ENCODE results near the gene RAB8B.

Gene RAB8B

DNA sequence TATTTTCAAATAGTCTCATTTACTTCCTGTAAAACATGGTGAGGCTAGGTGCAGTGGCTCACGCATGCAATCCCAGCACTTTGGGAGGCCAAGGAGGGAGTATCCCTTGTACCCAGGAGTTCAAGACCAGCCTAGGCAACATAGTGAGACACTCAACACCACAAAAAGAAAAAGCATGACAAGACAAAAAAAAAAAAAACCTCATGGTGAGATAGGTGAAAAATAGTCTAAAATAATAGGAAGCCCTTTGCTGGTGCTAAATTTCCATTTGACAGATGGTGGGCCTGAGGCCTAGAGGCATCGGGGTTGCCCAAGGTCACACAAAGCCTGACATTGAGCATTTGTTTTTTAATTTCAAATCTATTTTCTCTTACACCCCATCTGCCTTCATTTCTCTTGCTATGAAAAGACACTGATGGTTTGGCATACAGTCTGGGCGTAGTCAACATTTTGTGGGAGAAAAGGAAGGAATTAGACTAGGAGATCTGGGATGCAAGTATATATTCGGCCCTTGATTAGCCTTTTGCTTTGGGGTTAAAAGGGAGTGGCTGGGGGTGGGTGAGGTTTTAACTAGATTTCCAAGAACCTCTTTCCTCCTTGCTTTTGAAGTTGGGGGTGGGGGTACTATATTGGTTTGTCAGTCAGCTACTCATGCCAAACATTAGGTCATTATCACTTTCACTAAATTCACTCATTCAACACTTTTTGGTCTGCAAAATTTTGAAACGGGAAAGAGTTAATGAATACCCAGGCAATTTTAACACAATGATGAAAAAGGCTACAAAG, 11.3 kb downstream of the RAB8B start:
- H3K79me1 ChIP-seq (ENCODE audit: low read depth, low read length): no peaks in the 10 kb centered on the region
- H2AFZ ChIP-seq (ENCODE audit: low read length): no peak overlapping the region
- WGBS, 2 donors (ENCODE audit: extremely low coverage in 2 of 2, insufficient read length in 2 of 2, insufficient replicate concordance in 1 of 2): no CpG with 5 or more reads among the region's 5 CpGs
- H3K14ac ChIP-seq (ENCODE audit: low read length): no peak overlapping the region
- no peak overlapping the region for H3K18ac ChIP-seq (ENCODE audit: low read length)
- H3K23ac ChIP-seq (ENCODE audit: low read depth, low read length, poor library complexity): no peak overlapping the region
- peaks cover 8 to 15% of the 10 kb centered on the region in 2 donors for H3K4me1 ChIP-seq (ENCODE audit: control insufficient read depth in 2 of 2, insufficient read depth in 1 of 2, low read depth in 1 of 2, low read length in 2 of 2)
- no peaks in the 10 kb centered on the region for H3K9me3 ChIP-seq (replicated peaks in 1 of 2; ENCODE audit: control insufficient read depth in 2 of 2, insufficient read depth in 1 of 2, low read depth in 1 of 2, low read length in 2 of 2)
- no peak overlapping the region for H2BK120ac ChIP-seq (ENCODE audit: low read depth, low read length)
- no peak for DNase-seq (ENCODE audit: low spot score)
- no peak overlapping the region for H2AK5ac ChIP-seq (ENCODE audit: low read depth, low read length)
- no peak overlapping the region for H2BK5ac ChIP-seq (ENCODE audit: low read length)
- H4K91ac ChIP-seq (ENCODE audit: low read depth, low read length, poor library complexity): no peak overlapping the region
- no peak overlapping the region for H3K4ac ChIP-seq (ENCODE audit: low read length)
- no peak overlapping the region for H3K27ac ChIP-seq (replicated peaks; ENCODE audit: low read length)
- no peaks in the 10 kb centered on the region for H3K27me3 ChIP-seq (ENCODE audit: control insufficient read depth in 3 of 3, insufficient read depth in 3 of 3, low read depth in 1 of 3, low read length in 3 of 3)
- no peak overlapping the region for H4K8ac ChIP-seq (ENCODE audit: low read depth, low read length)
- no peak overlapping the region for H2BK15ac ChIP-seq (ENCODE audit: low read length)
- H3K4me3 ChIP-seq (ENCODE audit: low read length in 2 of 2): no peak overlapping the region
- H3K9ac ChIP-seq (ENCODE audit: low read depth, low read length, poor library complexity): no peak overlapping the region
- H3K4me2 ChIP-seq (ENCODE audit: insufficient read depth, low read length, poor library complexity, severe bottlenecking): no peak overlapping the region
- no peak overlapping the region for H2BK12ac ChIP-seq (ENCODE audit: low read length)
- H3K36me3 ChIP-seq (replicated peaks in 1 of 2; ENCODE audit: control insufficient read depth in 2 of 2, insufficient read depth in 2 of 2, low read length in 2 of 2): peaks cover 2 to 13% of the 10 kb centered on the region in 2 donors

DNA sequence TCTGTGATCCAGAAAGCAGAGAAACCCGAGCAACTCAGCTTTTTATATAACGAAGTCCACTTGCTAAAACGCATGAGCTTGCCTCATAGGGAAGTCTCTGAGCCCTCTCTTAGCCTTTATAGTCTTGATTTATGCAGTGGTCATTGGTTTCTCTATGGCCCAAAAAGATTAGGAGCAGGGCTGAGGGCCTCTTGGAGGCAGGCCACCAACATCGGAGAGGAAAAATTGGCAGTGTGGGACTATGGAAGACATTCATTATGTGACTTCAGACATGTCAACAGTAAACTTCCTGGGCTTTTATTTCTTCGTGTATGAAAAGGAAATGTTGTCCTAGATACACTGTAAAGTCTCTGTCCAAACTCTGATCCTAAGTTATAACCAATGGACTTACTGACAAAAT, 13.5 kb downstream of the RAB8B start:
- no CpG with 5 or more reads among the region's 5 CpGs for WGBS, 2 donors (ENCODE audit: extremely low coverage in 2 of 2, insufficient read length in 2 of 2, insufficient replicate concordance in 1 of 2)
- H3K4me1 ChIP-seq (ENCODE audit: control insufficient read depth in 2 of 2, insufficient read depth in 1 of 2, low read depth in 1 of 2, low read length in 2 of 2): peaks cover 6 to 8% of the 10 kb centered on the region in 2 donors
- no peak overlapping the region for H2BK12ac ChIP-seq (ENCODE audit: low read length)
- no peak overlapping the region for H3K4me2 ChIP-seq (ENCODE audit: insufficient read depth, low read length, poor library complexity, severe bottlenecking)
- no peak overlapping the region for H2BK5ac ChIP-seq (ENCODE audit: low read length)
- no peak overlapping the region for H2AK5ac ChIP-seq (ENCODE audit: low read depth, low read length)
- H3K36me3 ChIP-seq (replicated peaks in 1 of 2; ENCODE audit: control insufficient read depth in 2 of 2, insufficient read depth in 2 of 2, low read length in 2 of 2): peaks cover 1 to 8% of the 10 kb centered on the region in 2 donors
- H3K4me3 ChIP-seq (ENCODE audit: low read length in 2 of 2): no peak overlapping the region
- no peak for DNase-seq (ENCODE audit: low spot score)
- no peak overlapping the region for H3K14ac ChIP-seq (ENCODE audit: low read length)
- H4K8ac ChIP-seq (ENCODE audit: low read depth, low read length): no peak overlapping the region
- peaks cover 2% of the 10 kb centered on the region for H3K79me1 ChIP-seq (ENCODE audit: low read depth, low read length)
- no peak overlapping the region for H3K27ac ChIP-seq (replicated peaks; ENCODE audit: low read length)
- no peak overlapping the region for H3K23ac ChIP-seq (ENCODE audit: low read depth, low read length, poor library complexity)
- no peak overlapping the region for H4K91ac ChIP-seq (ENCODE audit: low read depth, low read length, poor library complexity)
- H3K9me3 ChIP-seq (replicated peaks in 1 of 2; ENCODE audit: control insufficient read depth in 2 of 2, insufficient read depth in 1 of 2, low read depth in 1 of 2, low read length in 2 of 2): peaks cover 0 to 2% of the 10 kb centered on the region in 2 donors
- no peak overlapping the region for H3K18ac ChIP-seq (ENCODE audit: low read length)
- H3K27me3 ChIP-seq (ENCODE audit: control insufficient read depth in 3 of 3, insufficient read depth in 3 of 3, low read depth in 1 of 3, low read length in 3 of 3): no peaks in the 10 kb centered on the region
- H3K9ac ChIP-seq (ENCODE audit: low read depth, low read length, poor library complexity): no peak overlapping the region
- H2AFZ ChIP-seq (ENCODE audit: low read length): no peak overlapping the region
- no peak overlapping the region for H2BK15ac ChIP-seq (ENCODE audit: low read length)
- H2BK120ac ChIP-seq (ENCODE audit: low read depth, low read length): no peak overlapping the region
- no peak overlapping the region for H3K4ac ChIP-seq (ENCODE audit: low read length)

DNA sequence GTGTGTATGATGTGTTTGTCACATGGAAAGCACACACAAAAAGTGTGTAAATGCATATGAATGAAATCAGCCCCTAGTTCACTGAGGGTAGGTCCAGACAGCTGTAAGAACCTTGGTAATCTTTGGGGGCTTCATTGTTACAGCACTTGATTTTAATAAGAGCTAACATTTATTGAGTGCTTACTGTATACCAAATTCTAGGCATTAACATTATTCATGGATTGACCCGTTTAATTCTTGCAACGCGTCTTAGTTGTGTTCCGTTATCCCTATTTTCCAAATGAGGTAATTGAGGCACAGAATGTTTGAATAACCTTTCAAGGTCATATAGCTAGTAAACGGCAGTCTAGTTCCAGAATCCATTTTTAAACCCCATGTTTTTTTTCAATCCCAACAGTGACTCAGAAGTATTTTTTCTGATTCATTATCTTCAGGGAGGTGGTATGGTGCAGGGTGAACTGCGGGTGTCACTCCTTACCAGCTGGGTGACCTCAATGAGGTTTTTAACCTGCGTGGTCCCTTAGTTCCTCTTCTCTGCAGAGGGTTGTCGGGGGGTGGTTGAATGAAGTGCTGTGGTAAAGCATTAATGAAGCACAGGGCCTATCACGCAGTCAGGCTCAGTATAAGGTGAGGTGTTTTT, 14.2 kb downstream of the RAB8B start:
- Histone ChIP-seq H2BK12ac (ENCODE audit: low read length) (no peak overlapping the region), H2BK120ac (ENCODE audit: low read depth, low read length) (no peak overlapping the region), H2BK5ac (ENCODE audit: low read length) (no peak overlapping the region), H3K27ac (replicated peaks; ENCODE audit: low read length) (no peak overlapping the region), H3K9me3 (replicated peaks in 1 of 2; ENCODE audit: control insufficient read depth in 2 of 2, insufficient read depth in 1 of 2, low read depth in 1 of 2, low read length in 2 of 2) (peaks cover 0 to 2% of the 10 kb centered on the region in 2 donors), H3K79me1 (ENCODE audit: low read depth, low read length) (peaks cover 2% of the 10 kb centered on the region), H3K36me3 (replicated peaks in 1 of 2; ENCODE audit: control insufficient read depth in 2 of 2, insufficient read depth in 2 of 2, low read length in 2 of 2) (peaks cover 1 to 5% of the 10 kb centered on the region in 2 donors), H3K4ac (ENCODE audit: low read length) (no peak overlapping the region), H3K9ac (ENCODE audit: low read depth, low read length, poor library complexity) (no peak overlapping the region), H2AFZ (ENCODE audit: low read length) (no peak overlapping the region), H3K14ac (ENCODE audit: low read length) (no peak overlapping the region), H3K23ac (ENCODE audit: low read depth, low read length, poor library complexity) (no peak overlapping the region), H2AK5ac (ENCODE audit: low read depth, low read length) (no peak overlapping the region), H4K8ac (ENCODE audit: low read depth, low read length) (no peak overlapping the region), H3K4me1 (ENCODE audit: control insufficient read depth in 2 of 2, insufficient read depth in 1 of 2, low read depth in 1 of 2, low read length in 2 of 2) (peaks cover 2 to 4% of the 10 kb centered on the region in 2 donors), H3K18ac (ENCODE audit: low read length) (no peak overlapping the region), H2BK15ac (ENCODE audit: low read length) (no peak overlapping the region), H3K4me3 (ENCODE audit: low read length in 2 of 2) (no peak overlapping the region), H3K4me2 (ENCODE audit: insufficient read depth, low read length, poor library complexity, severe bottlenecking) (no peak overlapping the region), H3K27me3 (ENCODE audit: control insufficient read depth in 3 of 3, insufficient read depth in 3 of 3, low read depth in 1 of 3, low read length in 3 of 3) (no peaks in the 10 kb centered on the region), H4K91ac (ENCODE audit: low read depth, low read length, poor library complexity) (no peak overlapping the region)
- no CpG with 5 or more reads among the region's 9 CpGs for WGBS, 2 donors (ENCODE audit: extremely low coverage in 2 of 2, insufficient read length in 2 of 2, insufficient replicate concordance in 1 of 2)
- no peak for DNase-seq (ENCODE audit: low spot score)

DNA sequence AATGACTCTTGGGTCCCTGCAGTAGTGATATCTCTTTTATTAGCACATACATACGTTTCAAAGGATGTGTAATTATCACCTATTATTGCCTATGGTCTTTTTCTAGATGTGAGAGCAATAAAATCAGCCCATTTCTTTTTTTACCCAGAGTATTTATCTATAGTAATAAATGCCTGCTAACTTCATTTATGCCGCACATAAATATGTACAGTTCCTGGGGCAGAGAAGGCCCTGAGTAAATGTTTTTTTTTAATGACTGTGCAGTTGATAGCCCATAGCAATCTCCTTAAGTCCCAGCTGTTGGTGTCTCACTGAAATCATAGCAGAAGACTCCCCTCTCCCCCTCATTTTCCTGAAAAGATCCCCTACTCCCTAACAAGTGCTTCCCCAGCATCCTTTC, 16.7 kb downstream of the RAB8B start:
- peaks cover 2% of the 10 kb centered on the region for H3K79me1 ChIP-seq (ENCODE audit: low read depth, low read length)
- no peak overlapping the region for H3K9ac ChIP-seq (ENCODE audit: low read depth, low read length, poor library complexity)
- no peak overlapping the region for H2AFZ ChIP-seq (ENCODE audit: low read length)
- no peak overlapping the region for H4K8ac ChIP-seq (ENCODE audit: low read depth, low read length)
- no peak for DNase-seq (ENCODE audit: low spot score)
- no CpG with 5 or more reads among the region's 2 CpGs for WGBS, 2 donors (ENCODE audit: extremely low coverage in 2 of 2, insufficient read length in 2 of 2, insufficient replicate concordance in 1 of 2)
- H3K4me3 ChIP-seq (ENCODE audit: low read length in 2 of 2): no peak overlapping the region
- peaks cover 3 to 16% of the 10 kb centered on the region in 2 donors for H3K4me1 ChIP-seq (ENCODE audit: control insufficient read depth in 2 of 2, insufficient read depth in 1 of 2, low read depth in 1 of 2, low read length in 2 of 2)
- peaks cover 1 to 5% of the 10 kb centered on the region in 2 donors for H3K36me3 ChIP-seq (replicated peaks in 1 of 2; ENCODE audit: control insufficient read depth in 2 of 2, insufficient read depth in 2 of 2, low read length in 2 of 2)
- no peak overlapping the region for H2AK5ac ChIP-seq (ENCODE audit: low read depth, low read length)
- H2BK5ac ChIP-seq (ENCODE audit: low read length): no peak overlapping the region
- no peak overlapping the region for H3K18ac ChIP-seq (ENCODE audit: low read length)
- no peak overlapping the region for H2BK120ac ChIP-seq (ENCODE audit: low read depth, low read length)
- H2BK15ac ChIP-seq (ENCODE audit: low read length): no peak overlapping the region
- no peak overlapping the region for H3K23ac ChIP-seq (ENCODE audit: low read depth, low read length, poor library complexity)
- no peaks in the 10 kb centered on the region for H3K27me3 ChIP-seq (ENCODE audit: control insufficient read depth in 3 of 3, insufficient read depth in 3 of 3, low read depth in 1 of 3, low read length in 3 of 3)
- H2BK12ac ChIP-seq (ENCODE audit: low read length): no peak overlapping the region
- H3K4me2 ChIP-seq (ENCODE audit: insufficient read depth, low read length, poor library complexity, severe bottlenecking): no peak overlapping the region
- H3K9me3 ChIP-seq (replicated peaks in 1 of 2; ENCODE audit: control insufficient read depth in 2 of 2, insufficient read depth in 1 of 2, low read depth in 1 of 2, low read length in 2 of 2): peaks cover 0 to 2% of the 10 kb centered on the region in 2 donors
- no peak overlapping the region for H4K91ac ChIP-seq (ENCODE audit: low read depth, low read length, poor library complexity)
- no peak overlapping the region for H3K4ac ChIP-seq (ENCODE audit: low read length)
- no peak overlapping the region for H3K14ac ChIP-seq (ENCODE audit: low read length)
- H3K27ac ChIP-seq (replicated peaks; ENCODE audit: low read length): no peak overlapping the region

Data from neuronal stem cell (in vitro differentiated cells).